GM08714 (cell line): Measurements from ENCODE around the gene ROBO1.
"Not testable (repeated sequence)": the region's sequence is repeated elsewhere in the genome, so short reads cannot be mapped to it uniquely, and the experiment has no call there.

Experiments used
- H3K4me3 ChIP-seq: fragments of 200-500 bp; sonication (Bioruptor generic); 2 replicates; pipeline ENCODE4 v1.5.1; 2014; ENCODE audit warnings: mild to moderate bottlenecking, low read length, inconsistent platforms
- ZNF274 ChIP-seq: IDR thresholded peaks from 2 replicates; pipeline ENCODE4 v1.6.1; 2012; ENCODE audit warnings: mild to moderate bottlenecking, low read depth, low read length

ROBO1 gene

DNA sequence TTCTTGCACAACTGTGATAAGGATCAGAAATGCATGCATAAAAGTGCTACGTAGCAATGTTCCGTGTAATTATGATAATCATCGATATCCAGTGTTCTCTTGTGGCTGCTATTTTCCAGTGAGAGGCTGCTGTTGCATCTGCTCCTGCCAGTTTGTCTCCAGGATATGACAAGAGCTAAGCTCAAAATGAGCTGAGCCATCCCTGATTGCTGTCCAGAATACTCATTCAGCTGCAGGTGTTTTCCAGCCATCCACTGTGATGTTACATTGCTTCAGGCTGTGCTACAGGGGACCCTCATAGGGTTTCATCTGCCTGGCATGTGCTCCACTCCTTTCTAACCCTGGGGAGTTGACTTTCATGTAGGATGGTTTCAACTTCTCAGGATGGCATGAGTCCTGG is 976.0 kb downstream of the ROBO1 start:
- TF ChIP-seq ZNF274 = no peak
- H3K4me3 ChIP-seq = no peak overlapping the region

DNA sequence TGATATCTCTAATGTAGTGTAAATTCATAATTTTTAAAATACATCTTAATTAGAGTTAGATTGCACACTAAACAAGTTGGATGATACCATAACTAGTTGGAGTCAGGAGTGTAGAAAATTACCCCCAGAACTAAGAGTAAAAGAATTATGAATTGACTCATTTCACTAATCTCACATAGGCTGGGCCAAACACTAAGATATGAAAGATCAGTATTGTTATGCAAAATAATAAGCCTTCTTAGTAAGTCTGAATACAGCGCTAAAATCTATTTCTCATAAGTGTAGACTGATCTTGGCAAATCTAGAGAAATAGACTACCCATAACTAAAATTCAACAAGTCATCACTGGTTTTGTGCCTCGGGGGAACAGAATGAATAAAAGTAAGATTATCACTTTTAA is 979.0 kb downstream of the ROBO1 start:
- no peak for TF ChIP-seq ZNF274
- no peak overlapping the region for H3K4me3 ChIP-seq

DNA sequence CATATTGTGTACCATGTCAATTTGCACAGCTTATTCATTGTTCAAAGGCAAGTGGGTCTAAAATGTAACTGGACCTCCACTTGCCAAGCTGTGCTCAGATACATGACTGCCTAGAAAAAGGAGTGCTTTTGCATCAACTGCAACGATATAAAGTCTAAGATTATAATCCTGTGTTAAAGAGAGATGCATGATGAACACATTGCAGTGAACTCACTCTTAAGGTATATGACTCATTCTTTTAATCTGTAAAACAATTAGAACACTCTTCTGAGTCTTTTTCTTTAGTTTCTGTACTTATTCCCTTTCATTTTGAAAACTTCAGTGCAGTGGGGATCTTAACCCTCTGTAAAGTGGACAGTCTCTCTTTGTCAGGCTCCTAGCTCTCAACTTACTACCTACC is 982.8 kb downstream of the ROBO1 start:
- no peak for TF ChIP-seq ZNF274
- H3K4me3 ChIP-seq = no peak overlapping the region

DNA sequence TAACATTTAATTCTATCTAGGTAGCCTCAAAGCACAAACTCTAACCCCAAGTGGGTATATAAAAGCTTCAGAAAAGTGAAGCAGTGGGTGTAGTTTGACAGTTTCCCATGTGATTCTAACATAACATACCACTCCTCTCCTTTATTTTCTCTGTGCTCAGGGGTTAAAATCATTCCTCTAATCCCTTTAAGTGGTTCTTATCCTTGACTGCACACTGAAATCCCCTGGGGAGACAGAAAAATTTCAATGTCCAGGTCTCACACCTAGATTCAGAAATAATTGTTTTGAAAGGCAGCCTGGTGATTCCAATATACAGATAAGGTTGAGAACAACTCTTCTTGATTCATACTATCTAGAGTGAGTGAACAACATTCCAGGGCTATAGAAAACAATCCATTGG is 986.4 kb downstream of the ROBO1 start:
- no peak for TF ChIP-seq ZNF274
- no peak overlapping the region for H3K4me3 ChIP-seq

DNA sequence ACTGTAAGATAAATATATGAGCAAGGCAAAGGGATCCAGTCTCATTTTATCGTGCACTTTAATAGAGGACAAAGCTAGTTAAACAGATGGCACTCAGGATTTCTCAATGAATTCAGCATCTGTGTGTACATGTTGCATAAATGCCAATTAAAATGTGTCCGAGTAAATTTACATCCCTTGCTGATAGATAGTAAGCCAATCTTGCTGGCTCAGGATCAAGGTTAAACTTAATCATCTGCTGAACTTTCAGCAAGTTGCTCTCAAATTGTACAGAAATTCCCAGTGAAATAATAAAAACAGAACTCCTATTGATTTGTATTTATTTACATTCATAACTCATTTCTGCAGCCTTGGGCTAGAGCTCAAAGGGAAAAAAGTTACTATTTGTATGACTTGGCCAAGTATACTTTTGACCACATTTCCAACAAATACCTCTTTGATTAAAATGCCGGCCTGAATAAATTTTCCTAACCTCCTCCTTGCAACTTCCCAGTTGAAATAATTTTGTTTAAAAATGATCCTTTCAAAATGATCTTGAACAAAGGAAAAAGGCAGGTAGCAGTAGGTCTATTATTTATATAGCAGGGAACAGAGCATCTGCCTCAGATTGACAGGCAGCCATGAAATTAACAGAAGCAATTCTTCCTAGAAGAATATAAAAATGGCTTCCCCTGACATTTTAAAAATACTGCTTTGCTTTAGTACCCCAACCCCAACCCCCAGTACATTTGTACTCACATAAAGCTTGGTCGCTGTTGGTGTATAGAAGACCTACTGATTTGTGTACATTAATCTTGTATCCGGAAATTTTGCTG is 1001.9 kb downstream of the ROBO1 start:
- H3K4me3 ChIP-seq = no peak overlapping the region
- TF ChIP-seq ZNF274 = no peak

DNA sequence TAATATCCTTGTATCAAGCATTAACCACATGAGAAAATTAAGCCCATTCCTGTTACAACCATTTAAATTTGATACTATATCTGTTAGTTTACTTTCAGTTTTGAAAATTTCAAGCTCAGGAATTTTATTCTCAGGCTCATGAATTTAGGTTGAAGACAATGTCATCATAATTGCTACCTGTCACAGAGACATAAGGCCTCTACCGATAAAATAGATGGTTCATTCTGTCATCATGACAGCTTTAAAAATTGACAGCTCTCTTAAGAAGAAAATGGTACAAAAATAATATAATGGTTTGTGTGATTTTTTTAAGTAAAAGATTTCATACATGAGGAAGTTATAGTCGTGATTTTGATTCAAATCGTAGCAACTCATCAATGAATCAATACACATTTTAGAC is 1003.2 kb downstream of the ROBO1 start:
- H3K4me3 ChIP-seq = no peak overlapping the region
- TF ChIP-seq ZNF274 = no peak

DNA sequence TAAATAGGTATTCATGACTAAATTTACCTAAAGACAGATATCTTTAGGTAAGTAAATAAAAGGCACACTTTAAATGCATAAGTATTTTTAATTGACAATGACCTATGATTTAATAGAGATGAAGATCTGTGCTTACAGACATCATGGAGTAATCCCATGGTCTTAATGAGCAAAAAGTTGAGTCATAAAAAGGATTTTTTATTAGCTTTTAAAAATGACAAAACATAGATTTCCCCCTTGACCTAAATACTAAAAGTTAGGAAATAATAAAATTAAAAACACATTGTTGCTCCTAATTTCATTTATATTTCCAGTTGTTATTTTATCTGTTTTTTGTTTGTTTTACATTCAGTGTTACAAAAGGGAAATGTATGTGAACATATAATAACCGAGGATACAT is 1005.7 kb downstream of the ROBO1 start:
- TF ChIP-seq ZNF274 = no peak
- H3K4me3 ChIP-seq = no peak overlapping the region

DNA sequence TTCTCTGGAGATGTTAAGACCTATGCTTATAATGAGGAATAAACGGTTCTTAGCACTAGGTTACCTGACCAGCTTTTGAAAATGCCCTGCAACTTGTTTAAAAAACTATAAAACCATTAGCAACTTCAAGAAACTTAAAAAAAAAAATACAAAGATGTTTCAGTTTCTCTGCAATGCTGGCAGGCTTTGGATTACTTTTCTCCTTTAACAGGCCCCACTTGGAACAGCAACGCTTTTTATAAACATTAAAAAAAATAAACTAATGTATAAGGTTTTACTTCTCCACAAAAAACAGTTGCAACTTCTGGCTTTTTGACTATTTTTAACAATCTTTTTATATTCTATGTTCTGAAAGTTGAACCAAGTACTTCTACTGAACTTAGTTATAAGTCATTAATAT is 1006.7 kb downstream of the ROBO1 start:
- H3K4me3 ChIP-seq = no peak overlapping the region
- TF ChIP-seq ZNF274 = no peak

DNA sequence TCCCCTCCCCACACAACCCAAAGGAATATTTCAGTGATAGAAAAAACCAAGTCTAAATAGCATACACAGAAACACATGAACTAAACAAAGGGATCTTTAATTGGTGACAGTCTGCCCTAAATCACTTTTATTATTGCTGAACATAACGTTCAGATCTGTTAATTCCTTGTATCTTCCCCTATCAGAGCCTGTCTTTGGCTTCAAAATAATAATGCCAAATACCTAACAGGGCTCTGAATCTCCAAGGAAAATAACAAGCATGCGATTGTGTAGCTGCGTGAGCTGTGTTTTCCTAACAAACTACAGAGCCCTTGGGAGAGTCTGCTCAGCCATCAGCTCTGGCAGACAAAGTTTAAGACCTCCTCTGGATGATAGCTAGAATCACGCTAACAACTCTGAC is 1010.1 kb downstream of the ROBO1 start:
- H3K4me3 ChIP-seq = no peak overlapping the region
- no peak for TF ChIP-seq ZNF274

DNA sequence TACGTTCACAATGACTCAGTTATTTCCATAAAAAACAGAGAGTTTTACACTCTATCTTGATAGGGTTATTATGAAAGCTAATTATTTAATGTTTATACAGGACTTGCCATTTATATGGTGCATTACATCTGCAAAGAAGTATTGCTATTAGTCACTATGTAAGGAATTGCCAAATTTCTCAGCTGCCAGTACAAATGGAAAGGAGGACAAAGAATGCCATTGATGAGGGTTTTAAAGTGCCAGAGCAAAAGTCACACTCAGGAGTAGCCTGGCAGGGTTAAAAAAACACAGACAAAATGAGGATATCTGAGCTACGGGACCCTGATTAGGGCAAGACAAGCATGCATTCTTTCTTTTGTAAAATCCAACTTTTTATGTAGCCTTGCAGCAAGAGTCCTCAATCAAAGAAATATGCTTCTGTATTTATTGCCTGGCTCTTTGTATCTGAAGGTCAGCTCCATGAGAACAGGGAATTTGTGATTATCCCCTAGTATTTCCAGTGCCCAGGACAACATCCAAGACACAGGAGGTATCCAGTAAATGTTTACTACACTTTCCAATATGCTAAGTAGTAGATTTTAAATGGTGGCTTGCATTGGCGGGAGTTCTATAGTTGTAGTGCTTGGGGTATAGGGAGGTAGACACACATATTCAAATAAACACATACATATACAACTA is 1013.6 kb downstream of the ROBO1 start:
- no peak overlapping the region for H3K4me3 ChIP-seq
- TF ChIP-seq ZNF274 = no peak

DNA sequence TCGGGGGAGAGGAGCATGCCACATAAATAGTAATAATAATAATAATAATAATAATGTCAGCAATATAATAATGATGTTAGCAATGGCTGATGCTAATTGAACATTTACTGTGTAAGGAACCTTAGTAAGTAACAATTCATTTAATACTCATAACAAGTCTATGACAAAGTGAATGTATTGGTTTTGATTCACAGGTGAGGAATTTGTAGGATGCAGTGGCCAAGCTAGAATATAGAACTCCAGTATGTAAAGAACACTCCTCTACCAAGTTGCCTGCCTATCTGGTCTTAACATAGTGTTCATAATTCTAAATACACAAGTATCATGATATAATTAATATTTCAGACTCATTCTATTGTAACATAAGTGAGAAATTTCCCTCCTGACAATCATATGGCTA is 1016.5 kb downstream of the ROBO1 start:
- no peak for TF ChIP-seq ZNF274

DNA sequence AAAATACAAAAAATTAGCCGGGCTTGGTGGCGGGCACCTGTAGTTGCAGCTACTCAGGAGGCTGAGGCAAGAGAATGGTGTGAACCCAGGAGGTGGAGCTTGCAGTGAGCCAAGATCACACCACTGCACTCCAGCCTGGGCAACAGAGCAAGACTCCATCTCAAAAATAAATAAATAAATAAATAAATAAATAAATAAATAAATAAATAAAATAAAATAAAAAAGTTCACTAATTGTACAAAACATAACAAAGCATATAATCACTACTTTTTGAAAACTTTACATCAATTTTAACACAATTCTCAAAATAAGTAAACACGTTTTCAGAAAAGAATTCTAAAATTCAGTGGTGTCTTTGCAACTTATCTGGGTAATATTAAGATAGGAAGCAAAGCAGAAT is 1017.5 kb downstream of the ROBO1 start:
- H3K4me3 ChIP-seq = not testable (repeated sequence)

More for the DNA sequence above, 1016.5 kb downstream of the ROBO1 start:
- no peak overlapping the region for H3K4me3 ChIP-seq

DNA sequence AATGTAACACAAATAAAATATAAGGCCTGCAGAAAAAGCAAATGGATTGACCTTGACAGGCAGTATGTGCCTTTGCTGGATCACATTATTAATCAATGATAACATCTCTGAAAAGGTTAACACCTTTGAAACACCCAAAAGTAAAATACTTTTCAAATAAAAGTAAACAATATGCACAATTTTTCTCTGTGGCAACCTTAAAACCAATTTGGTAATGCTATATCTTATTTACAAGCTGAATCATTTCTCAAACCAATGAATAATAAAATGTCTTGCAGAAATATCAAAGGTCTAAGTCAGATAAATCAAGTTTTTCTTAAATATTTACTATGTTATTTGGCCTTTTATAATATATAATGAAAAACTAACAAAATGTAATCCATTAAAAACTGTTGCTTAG is 1018.7 kb downstream of the ROBO1 start:
- TF ChIP-seq ZNF274 = no peak
- no peak overlapping the region for H3K4me3 ChIP-seq

DNA sequence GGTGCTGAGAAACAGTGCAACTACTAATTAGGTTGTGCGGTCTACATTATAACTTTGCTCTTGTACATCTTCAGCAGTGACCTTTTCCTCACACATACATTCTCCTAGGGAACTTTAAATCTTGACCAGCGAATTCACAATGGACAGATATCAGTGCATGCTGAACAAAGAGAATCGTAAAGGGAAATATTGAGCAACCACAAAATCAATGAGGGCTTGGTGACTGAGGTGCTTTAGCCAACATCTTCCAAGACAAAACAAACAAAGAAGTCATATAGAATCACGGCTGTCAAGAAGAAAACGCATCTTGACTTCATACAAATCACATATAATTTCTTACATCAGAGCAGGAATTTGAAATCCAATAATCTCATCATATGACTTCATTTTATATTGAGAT is 1022.0 kb downstream of the ROBO1 start:
- no peak for TF ChIP-seq ZNF274
- H3K4me3 ChIP-seq = no peak overlapping the region

DNA sequence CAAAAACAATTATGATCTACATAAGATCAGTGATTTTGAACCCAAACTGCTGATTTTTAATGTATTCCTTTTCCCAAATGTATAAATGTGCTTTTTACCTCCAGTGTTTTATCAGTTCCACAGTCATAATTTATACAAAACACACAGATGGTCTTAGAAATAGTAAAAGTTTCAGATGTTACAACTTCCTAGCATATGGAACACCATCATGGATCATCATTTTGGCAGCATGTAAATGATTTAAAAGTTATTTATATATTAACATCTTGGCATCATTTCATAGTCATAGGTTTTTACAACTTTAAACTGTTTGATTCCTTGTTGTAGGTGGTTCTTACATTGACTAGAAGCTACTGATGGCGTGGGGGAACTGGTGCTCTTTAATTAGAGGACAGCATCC is 1025.3 kb downstream of the ROBO1 start:
- no peak overlapping the region for H3K4me3 ChIP-seq
- TF ChIP-seq ZNF274 = no peak
